Iris pigment epithelial cell (primary cell): Measurements from ENCODE around the gene CST9.
"Not testable (repeated sequence)": the region's sequence is repeated elsewhere in the genome, so short reads cannot be mapped to it uniquely, and the experiment has no call there.

Experiments used
- DNase-seq: peaks from one replicate; pipeline ENCODE4 v3.0.0-alpha.2; 2011; ENCODE audit warnings: low read depth

Gene CST9

GRCh38 chr20:23623666-23624323 is 18.1 kb upstream of the CST9 start:
- no peak for DNase-seq

GRCh38 chr20:23622839-23623343 is 17.2 kb upstream of the CST9 start:
- peak; percentile 90 for DNase-seq

- DNase-seq = not testable (repeated sequence)
These were observed 16.7 kb upstream of the CST9 start for GRCh38 chr20:23622401-23622800.

- not testable (repeated sequence) for DNase-seq
These were observed 15.1 kb upstream of the CST9 start for GRCh38 chr20:23620670-23621386.

- DNase-seq = no peak
These were observed 8.4 kb upstream of the CST9 start for GRCh38 chr20:23614163-23614562.

GRCh38 chr20:23613676-23614075 is 8.0 kb upstream of the CST9 start:
- peak; percentile 24 for DNase-seq

- DNase-seq = no peak
These were observed 6.7 kb upstream of the CST9 start for GRCh38 chr20:23612396-23612795.

GRCh38 chr20:23609486-23610109 is 3.9 kb upstream of the CST9 start:
- DNase-seq = no peak

- no peak for DNase-seq
These were observed 2.6 kb upstream of the CST9 start for GRCh38 chr20:23608251-23608846.

GRCh38 chr20:23607497-23608245 is 2.0 kb upstream of the CST9 start:
- no peak for DNase-seq

GRCh38 chr20:23606652-23607049 is 934 bp upstream of the CST9 start:
- peak; percentile 58 for DNase-seq

- no peak for DNase-seq
These were observed 1.4 kb downstream of the CST9 start for GRCh38 chr20:23604306-23604705.

- no peak for DNase-seq
These were observed 2.4 kb downstream of the CST9 start for GRCh38 chr20:23603321-23603720.

GRCh38 chr20:23602699-23603098 is 3.0 kb downstream of the CST9 start:
- DNase-seq = no peak

- no peak for DNase-seq
These were observed 3.5 kb downstream of the CST9 start for GRCh38 chr20:23602241-23602640.

- DNase-seq = no peak
These were observed 4.0 kb downstream of the CST9 start for GRCh38 chr20:23601715-23602114.

- no peak for DNase-seq
These were observed 7.2 kb downstream of the CST9 start for GRCh38 chr20:23598481-23598880.

- peak; percentile 21 for DNase-seq
These were observed 9.0 kb downstream of the CST9 start for GRCh38 chr20:23596579-23597250.

GRCh38 chr20:23595941-23596340 is 9.8 kb downstream of the CST9 start:
- no peak for DNase-seq

GRCh38 chr20:23588434-23589403 is 17.0 kb downstream of the CST9 start:
- DNase-seq = no peak
